Measurements from ENCODE around the gene PHACTR3.

Gene PHACTR3

DNA sequence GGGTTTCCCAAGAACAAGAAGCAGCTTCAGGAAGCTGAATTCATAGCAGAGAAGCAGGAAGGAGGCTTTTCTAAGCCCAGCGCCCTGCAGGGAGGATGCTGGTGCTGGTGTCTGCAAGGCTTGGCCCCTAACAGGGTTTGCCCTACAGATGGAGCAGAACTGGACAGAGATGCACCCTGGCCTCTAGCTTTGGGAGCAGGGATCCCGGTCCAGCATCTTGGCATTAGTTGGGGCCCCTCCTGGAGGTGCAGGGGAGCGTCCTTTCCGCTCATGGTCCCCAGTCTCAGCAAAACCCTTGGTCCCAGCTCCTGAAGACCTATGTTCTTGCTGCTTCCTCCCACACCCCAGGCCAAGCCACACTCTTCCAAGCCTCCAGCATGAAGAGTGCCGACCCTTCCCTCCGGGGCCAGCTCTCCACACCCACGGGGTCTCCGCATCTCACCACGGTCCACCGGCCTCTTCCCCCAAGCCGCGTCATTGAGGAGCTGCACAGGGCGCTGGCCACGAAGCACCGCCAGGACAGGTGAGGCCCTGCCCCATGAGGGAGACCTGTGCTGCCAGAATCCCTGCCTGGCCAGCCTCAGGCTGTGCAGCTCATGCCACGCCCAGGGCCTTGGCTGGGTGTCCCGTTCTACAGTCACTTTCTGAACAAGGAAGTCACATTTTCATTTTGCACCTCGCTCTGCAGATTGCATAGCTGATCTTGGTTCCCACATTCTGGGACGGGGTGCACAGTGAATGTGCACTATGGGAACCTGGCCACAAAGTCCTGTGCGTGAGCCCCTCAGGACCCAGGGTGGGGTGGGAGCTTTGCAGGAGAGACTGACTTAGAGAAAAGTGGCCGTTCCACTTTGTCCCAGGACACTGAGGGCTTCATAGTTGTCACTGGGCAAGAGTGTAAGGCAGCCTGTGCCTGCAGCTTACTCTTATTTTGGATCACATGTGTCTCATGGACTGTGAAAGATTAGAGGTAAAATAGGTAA is 168.9 kb downstream of the PHACTR3 start:
- no peak overlapping the region for H3K9ac ChIP-seq (ENCODE audit: low read depth in 1 of 2, low read length in 2 of 2)
- no peaks in the 10 kb centered on the region for H3K36me3 ChIP-seq (ENCODE audit: control insufficient read depth in 2 of 2, insufficient read depth in 2 of 2, low read length in 2 of 2)
- no peak overlapping the region for H3K27ac ChIP-seq (ENCODE audit: low read depth in 2 of 2, low read length in 2 of 2)
- H3K4me3 ChIP-seq (ENCODE audit: low read length in 2 of 2), result no peak overlapping the region
- no peaks in the 10 kb centered on the region for H3K9me3 ChIP-seq (ENCODE audit: control insufficient read depth in 2 of 2, low read length in 2 of 2)
- no peaks in the 10 kb centered on the region for H3K27me3 ChIP-seq (ENCODE audit: control insufficient read depth in 2 of 2, insufficient read depth in 2 of 2, low read length in 2 of 2)
- H3K4me1 ChIP-seq (ENCODE audit: control insufficient read depth in 2 of 2, insufficient read depth in 2 of 2, low read length in 2 of 2), result no peaks in the 10 kb centered on the region

DNA sequence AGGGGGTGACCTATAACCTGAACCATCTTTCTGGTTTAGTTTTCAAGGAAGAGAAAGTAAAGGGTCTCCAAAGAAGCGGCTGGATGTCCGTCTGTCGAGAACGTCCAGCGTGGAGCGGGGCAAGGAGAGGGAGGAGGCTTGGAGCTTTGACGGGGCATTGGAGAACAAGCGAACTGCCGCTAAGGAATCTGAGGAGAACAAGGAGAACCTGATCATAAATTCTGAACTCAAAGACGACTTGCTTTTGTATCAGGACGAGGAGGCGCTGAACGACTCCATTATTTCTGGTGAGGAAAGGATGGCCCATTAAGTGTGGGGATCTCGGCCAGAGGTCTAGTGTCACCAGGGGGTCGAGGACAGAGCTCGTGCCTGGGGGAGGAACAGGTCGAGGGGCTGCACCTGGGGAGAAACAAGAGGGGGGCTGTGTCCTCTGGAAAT is 169.9 kb downstream of the PHACTR3 start:
- no peaks in the 10 kb centered on the region for H3K9me3 ChIP-seq (ENCODE audit: control insufficient read depth in 2 of 2, low read length in 2 of 2)
- H3K9ac ChIP-seq (ENCODE audit: low read depth in 1 of 2, low read length in 2 of 2), result no peak overlapping the region
- no peaks in the 10 kb centered on the region for H3K27me3 ChIP-seq (ENCODE audit: control insufficient read depth in 2 of 2, insufficient read depth in 2 of 2, low read length in 2 of 2)
- H3K36me3 ChIP-seq (ENCODE audit: control insufficient read depth in 2 of 2, insufficient read depth in 2 of 2, low read length in 2 of 2), result no peaks in the 10 kb centered on the region
- no peak overlapping the region for H3K27ac ChIP-seq (ENCODE audit: low read depth in 2 of 2, low read length in 2 of 2)
- no peak overlapping the region for H3K4me3 ChIP-seq (ENCODE audit: low read length in 2 of 2)
- no peaks in the 10 kb centered on the region for H3K4me1 ChIP-seq (ENCODE audit: control insufficient read depth in 2 of 2, insufficient read depth in 2 of 2, low read length in 2 of 2)

DNA sequence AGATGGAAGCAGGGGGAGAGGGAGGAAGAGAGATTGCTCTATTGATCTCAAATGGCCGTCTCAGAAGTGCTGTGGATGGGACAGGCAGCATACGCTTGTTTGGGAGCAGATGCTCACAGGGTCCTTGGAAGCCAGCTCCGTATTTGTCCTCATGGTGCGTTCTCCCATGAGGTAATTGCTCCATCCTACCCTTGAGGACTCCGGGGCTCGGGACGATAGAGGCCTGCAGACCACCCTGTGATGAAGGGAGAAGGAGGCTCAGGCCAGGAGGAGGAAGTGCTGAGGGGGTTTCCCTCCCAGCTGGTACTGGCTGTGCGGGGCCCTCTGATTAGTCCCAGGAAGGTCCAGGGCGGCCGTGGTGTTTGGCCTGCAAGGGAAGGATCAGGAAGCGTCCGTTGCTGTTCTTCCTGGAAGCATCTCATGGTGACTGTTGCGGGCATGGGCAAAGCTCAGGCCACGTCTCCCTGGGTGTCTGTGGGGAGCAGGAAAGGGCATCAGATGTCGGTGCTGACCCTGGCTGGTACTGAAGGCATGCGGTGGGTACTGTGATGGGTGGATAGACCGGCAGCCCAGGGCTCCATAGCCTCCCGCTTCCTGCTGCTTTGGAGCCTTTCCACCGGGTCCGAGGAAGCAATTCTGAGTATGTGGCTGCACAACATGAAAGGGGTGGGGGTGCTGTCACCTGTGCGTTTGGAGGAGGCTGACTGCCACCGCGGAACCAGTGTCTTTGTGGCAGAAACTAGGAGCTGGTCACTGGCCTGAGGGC is 170.8 kb downstream of the PHACTR3 start:
- Histone ChIP-seq H3K9me3 (ENCODE audit: control insufficient read depth in 2 of 2, low read length in 2 of 2) (no peaks in the 10 kb centered on the region), H3K27me3 (ENCODE audit: control insufficient read depth in 2 of 2, insufficient read depth in 2 of 2, low read length in 2 of 2) (no peaks in the 10 kb centered on the region), H3K27ac (ENCODE audit: low read depth in 2 of 2, low read length in 2 of 2) (no peak overlapping the region), H3K4me3 (ENCODE audit: low read length in 2 of 2) (no peak overlapping the region), H3K4me1 (ENCODE audit: control insufficient read depth in 2 of 2, insufficient read depth in 2 of 2, low read length in 2 of 2) (no peaks in the 10 kb centered on the region), H3K36me3 (ENCODE audit: control insufficient read depth in 2 of 2, insufficient read depth in 2 of 2, low read length in 2 of 2) (no peaks in the 10 kb centered on the region), H3K9ac (ENCODE audit: low read depth in 1 of 2, low read length in 2 of 2) (no peak overlapping the region)

DNA sequence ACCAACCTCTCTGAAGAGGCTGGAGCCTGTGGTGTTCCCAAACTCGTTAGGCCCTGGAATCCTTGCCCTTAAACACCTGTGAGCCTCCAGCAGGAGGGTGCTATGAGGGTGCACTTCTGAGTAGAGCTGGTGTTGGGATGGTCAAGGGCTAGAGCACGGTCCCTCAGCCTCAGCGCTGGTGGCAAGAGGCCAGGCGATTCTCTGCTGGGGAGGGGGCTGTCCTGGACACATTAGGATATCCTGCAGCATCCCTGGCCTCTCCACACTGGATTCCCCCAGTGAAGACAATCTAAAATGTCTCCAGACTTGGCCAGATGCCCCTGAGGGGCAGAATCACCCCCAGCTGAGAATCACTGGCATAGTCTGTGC is 171.3 kb downstream of the PHACTR3 start:
- no peak overlapping the region for H3K27ac ChIP-seq (ENCODE audit: low read depth in 2 of 2, low read length in 2 of 2)
- no peak overlapping the region for H3K9ac ChIP-seq (ENCODE audit: low read depth in 1 of 2, low read length in 2 of 2)
- no peaks in the 10 kb centered on the region for H3K9me3 ChIP-seq (ENCODE audit: control insufficient read depth in 2 of 2, low read length in 2 of 2)
- H3K36me3 ChIP-seq (ENCODE audit: control insufficient read depth in 2 of 2, insufficient read depth in 2 of 2, low read length in 2 of 2), result no peaks in the 10 kb centered on the region
- no peaks in the 10 kb centered on the region for H3K27me3 ChIP-seq (ENCODE audit: control insufficient read depth in 2 of 2, insufficient read depth in 2 of 2, low read length in 2 of 2)
- no peak overlapping the region for H3K4me3 ChIP-seq (ENCODE audit: low read length in 2 of 2)
- no peaks in the 10 kb centered on the region for H3K4me1 ChIP-seq (ENCODE audit: control insufficient read depth in 2 of 2, insufficient read depth in 2 of 2, low read length in 2 of 2)

DNA sequence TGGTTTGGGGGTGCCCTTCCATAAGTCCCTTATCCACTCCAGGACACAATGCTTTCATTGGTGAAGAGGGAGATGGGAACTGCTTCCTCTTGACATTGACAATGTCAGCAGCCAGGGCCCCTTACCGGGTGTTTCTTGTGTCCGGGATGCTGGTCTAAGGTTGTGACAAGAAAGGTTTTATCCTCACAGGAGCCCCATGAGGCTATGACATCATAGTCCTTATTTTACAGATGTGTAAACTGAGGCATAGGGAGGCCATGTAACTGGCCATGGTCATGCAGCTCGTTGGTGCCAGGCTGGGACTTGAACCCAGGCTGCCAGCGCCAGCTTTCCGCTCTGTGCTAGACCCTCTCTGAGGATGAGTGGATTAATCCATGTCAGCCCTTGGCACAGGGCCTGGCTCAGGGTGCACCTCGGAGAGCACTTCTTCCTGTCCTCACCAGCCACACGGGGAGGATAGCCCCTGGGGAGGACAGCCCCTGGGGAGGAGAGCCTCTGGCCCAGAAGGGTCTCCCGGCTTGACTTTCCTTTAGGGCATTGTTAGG is 171.8 kb downstream of the PHACTR3 start:
- Histone ChIP-seq H3K4me1 (ENCODE audit: control insufficient read depth in 2 of 2, insufficient read depth in 2 of 2, low read length in 2 of 2) (no peaks in the 10 kb centered on the region), H3K27me3 (ENCODE audit: control insufficient read depth in 2 of 2, insufficient read depth in 2 of 2, low read length in 2 of 2) (no peaks in the 10 kb centered on the region), H3K9me3 (ENCODE audit: control insufficient read depth in 2 of 2, low read length in 2 of 2) (no peaks in the 10 kb centered on the region), H3K9ac (ENCODE audit: low read depth in 1 of 2, low read length in 2 of 2) (no peak overlapping the region), H3K36me3 (ENCODE audit: control insufficient read depth in 2 of 2, insufficient read depth in 2 of 2, low read length in 2 of 2) (no peaks in the 10 kb centered on the region), H3K4me3 (ENCODE audit: low read length in 2 of 2) (no peak overlapping the region), H3K27ac (ENCODE audit: low read depth in 2 of 2, low read length in 2 of 2) (no peak overlapping the region)

DNA sequence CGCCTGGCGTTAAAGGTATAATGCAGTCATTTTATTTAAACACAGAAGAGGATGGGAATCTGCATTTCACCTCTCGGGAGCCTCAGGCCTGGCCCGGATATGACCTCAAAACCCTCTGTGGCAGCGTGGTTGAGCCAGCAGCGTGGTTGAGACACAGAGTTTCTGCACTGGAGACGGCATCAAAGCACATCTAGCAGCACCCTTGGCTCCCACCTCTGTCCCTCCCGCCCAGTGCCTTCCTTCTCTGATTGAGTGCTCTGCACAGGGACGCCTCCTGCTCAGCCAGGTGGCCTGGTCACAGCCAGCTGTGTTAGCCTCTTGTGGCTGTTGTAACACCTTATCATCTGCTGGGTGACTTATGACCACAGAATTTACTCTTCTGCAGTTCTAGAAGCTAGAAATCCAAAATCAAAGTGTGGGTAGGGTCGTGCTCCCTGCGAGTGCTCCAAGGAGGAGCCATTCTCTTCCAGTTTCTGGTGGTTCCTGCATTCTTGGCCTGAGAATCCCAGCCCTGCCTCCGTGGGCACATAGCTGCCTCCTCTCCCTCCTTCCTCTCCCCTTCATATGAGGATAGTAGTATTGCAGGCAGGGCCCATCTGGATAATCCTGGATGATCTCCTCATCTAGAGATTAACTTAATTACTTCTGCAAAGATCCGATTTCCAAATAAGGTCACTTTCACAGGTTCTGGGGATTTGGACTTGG is 172.4 kb downstream of the PHACTR3 start:
- no peaks in the 10 kb centered on the region for H3K4me1 ChIP-seq (ENCODE audit: control insufficient read depth in 2 of 2, insufficient read depth in 2 of 2, low read length in 2 of 2)
- no peaks in the 10 kb centered on the region for H3K27me3 ChIP-seq (ENCODE audit: control insufficient read depth in 2 of 2, insufficient read depth in 2 of 2, low read length in 2 of 2)
- no peaks in the 10 kb centered on the region for H3K9me3 ChIP-seq (ENCODE audit: control insufficient read depth in 2 of 2, low read length in 2 of 2)
- no peak overlapping the region for H3K9ac ChIP-seq (ENCODE audit: low read depth in 1 of 2, low read length in 2 of 2)
- H3K36me3 ChIP-seq (ENCODE audit: control insufficient read depth in 2 of 2, insufficient read depth in 2 of 2, low read length in 2 of 2), result no peaks in the 10 kb centered on the region
- no peak overlapping the region for H3K4me3 ChIP-seq (ENCODE audit: low read length in 2 of 2)
- H3K27ac ChIP-seq (ENCODE audit: low read depth in 2 of 2, low read length in 2 of 2), result no peak overlapping the region

DNA sequence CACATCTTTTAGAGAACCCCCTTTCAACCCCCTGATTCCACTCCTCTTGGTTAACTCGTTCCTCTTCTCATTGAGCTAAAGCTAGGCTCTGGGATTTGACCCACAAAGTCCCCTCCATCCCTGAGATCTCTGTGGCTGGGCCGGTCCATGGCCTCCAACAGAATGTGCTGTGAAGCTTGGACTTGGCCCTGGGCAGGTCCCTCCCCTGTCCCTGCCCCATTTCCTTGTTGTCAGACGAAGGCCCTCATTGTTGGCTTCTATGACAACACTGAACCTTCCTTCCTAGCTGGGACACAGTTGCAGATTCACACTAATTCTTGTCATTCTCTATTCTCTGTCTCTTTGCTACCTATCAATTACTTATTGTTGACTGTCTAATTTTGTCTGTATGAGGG is 173.0 kb downstream of the PHACTR3 start:
- Histone ChIP-seq H3K36me3 (ENCODE audit: control insufficient read depth in 2 of 2, insufficient read depth in 2 of 2, low read length in 2 of 2) (no peaks in the 10 kb centered on the region), H3K4me3 (ENCODE audit: low read length in 2 of 2) (no peak overlapping the region), H3K9ac (ENCODE audit: low read depth in 1 of 2, low read length in 2 of 2) (no peak overlapping the region), H3K9me3 (ENCODE audit: control insufficient read depth in 2 of 2, low read length in 2 of 2) (no peaks in the 10 kb centered on the region), H3K27me3 (ENCODE audit: control insufficient read depth in 2 of 2, insufficient read depth in 2 of 2, low read length in 2 of 2) (no peaks in the 10 kb centered on the region), H3K27ac (ENCODE audit: low read depth in 2 of 2, low read length in 2 of 2) (no peak overlapping the region), H3K4me1 (ENCODE audit: control insufficient read depth in 2 of 2, insufficient read depth in 2 of 2, low read length in 2 of 2) (no peaks in the 10 kb centered on the region)

DNA sequence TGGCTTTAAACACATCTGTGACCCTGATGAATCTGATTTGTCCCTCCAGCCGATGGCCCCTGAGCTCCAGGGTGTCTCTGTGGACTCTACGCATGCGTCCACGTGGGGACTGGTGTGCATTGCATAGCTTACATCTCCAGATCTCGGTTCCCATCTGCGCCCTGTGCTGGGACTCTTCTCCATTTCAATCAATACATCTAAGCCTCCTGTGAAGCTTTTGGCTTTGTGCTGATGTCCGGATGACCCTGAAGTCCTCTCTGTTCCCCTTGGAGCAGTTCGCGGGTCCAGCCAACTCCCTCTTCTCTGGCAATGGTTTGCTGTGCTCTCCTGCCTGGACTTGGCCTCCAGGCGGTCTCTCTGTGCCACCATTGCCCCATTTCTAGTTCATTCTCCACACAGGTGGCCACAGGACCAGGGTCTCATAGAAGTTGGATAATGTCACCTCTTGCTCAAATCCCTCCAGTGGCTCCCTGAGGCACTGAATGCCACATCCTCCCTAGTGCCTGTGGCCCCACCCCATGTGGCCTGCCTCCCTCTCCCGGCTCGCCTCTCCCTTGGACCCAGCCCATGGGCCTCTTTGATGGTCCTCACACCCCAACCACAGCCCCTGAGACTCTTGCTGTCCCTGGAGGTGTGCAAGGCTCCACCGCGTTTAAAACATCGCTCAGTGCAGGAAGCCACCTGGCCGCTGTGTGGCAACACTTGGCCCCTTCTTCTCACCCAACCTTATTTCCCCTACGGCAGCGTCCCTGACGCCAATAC is 173.7 kb downstream of the PHACTR3 start:
- H3K9me3 ChIP-seq (ENCODE audit: control insufficient read depth in 2 of 2, low read length in 2 of 2), result no peaks in the 10 kb centered on the region
- no peak overlapping the region for H3K27ac ChIP-seq (ENCODE audit: low read depth in 2 of 2, low read length in 2 of 2)
- no peaks in the 10 kb centered on the region for H3K27me3 ChIP-seq (ENCODE audit: control insufficient read depth in 2 of 2, insufficient read depth in 2 of 2, low read length in 2 of 2)
- H3K9ac ChIP-seq (ENCODE audit: low read depth in 1 of 2, low read length in 2 of 2), result no peak overlapping the region
- no peaks in the 10 kb centered on the region for H3K4me1 ChIP-seq (ENCODE audit: control insufficient read depth in 2 of 2, insufficient read depth in 2 of 2, low read length in 2 of 2)
- H3K4me3 ChIP-seq (ENCODE audit: low read length in 2 of 2), result no peak overlapping the region
- H3K36me3 ChIP-seq (ENCODE audit: control insufficient read depth in 2 of 2, insufficient read depth in 2 of 2, low read length in 2 of 2), result no peaks in the 10 kb centered on the region

DNA sequence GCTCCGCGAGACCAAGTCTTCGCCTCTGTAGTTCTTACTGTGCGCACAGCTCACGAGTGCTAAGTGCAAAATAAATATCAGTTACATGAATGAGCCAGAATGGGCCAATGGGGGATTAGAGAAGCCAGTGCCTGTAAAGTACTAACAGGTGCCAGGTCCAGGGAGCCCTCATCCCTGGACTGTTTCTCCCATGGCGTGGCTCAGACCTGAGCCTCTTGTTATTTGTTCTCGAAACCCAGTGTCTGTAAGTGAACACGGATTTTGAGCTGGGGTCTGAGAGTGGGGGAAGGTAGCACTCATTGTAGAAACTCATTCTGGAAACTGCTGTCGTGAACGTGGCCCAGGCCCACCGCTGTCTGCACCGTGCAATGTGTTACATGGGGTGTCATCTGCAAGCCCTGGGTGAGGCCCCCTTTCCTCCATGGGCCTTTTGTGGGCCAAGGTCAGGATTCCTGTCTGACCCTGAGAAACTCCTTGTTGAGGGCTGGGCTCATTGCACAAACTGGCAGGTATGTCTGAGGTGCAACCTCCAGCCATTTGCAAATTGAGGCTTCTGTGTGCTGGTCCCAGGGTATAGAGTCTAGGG is 174.4 kb downstream of the PHACTR3 start:
- H3K4me1 ChIP-seq (ENCODE audit: control insufficient read depth in 2 of 2, insufficient read depth in 2 of 2, low read length in 2 of 2), result no peaks in the 10 kb centered on the region
- H3K9ac ChIP-seq (ENCODE audit: low read depth in 1 of 2, low read length in 2 of 2), result no peak overlapping the region
- H3K27me3 ChIP-seq (ENCODE audit: control insufficient read depth in 2 of 2, insufficient read depth in 2 of 2, low read length in 2 of 2), result no peaks in the 10 kb centered on the region
- no peaks in the 10 kb centered on the region for H3K36me3 ChIP-seq (ENCODE audit: control insufficient read depth in 2 of 2, insufficient read depth in 2 of 2, low read length in 2 of 2)
- no peak overlapping the region for H3K4me3 ChIP-seq (ENCODE audit: low read length in 2 of 2)
- H3K27ac ChIP-seq (ENCODE audit: low read depth in 2 of 2, low read length in 2 of 2), result no peak overlapping the region
- H3K9me3 ChIP-seq (ENCODE audit: control insufficient read depth in 2 of 2, low read length in 2 of 2), result no peaks in the 10 kb centered on the region
